ENCODE data around the gene MRPL34.
A peak's percentile ranks its signal among the peaks of the same experiment; 100 is the strongest.

Gene MRPL34

DNA sequence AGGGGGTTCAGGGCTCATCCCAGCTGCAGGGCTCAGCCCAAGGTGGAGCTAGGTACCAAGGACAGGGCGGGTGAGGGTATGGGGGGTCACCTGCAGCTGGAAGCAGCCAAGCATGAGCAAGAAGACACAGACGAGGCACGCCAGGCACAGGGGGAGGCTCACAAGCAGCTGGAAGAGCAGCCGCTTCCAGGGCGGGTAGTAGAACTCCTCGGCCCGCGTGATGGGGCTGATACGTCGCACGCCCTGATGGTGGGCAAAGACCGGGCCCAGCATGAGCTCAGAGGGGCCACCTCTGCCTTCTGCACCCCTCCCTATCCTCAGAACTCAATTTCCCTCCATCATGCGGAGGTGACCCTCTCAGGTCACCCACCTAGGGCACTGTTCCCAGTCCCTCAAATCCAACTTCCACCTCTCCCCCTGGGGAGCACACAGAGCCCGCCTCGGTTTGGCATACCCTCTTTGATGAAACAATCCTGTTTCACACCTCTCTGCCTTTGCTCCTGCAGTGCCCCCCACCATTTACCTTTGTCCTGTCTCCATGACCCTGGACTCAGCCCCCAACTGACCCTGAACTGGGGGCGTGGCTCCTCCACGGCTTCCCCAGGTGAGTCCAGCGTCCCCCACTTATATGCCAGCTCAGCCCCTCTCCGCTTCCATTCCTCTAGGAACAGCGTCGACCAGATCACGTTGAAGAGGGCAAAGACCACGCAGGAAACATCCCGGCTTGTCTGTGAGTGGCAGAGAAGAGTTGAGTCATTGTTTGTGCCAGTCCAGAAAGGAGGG is 24.8 kb downstream of the MRPL34 start:
- DNase-seq (ENCODE audit: low read depth), result no peak
- TF ChIP-seq CTCF (conservative IDR thresholded peaks at IDR 0.05; ENCODE audit: low read length), result no peak
- H3K4me3 ChIP-seq (ENCODE audit: low read length), result no peak overlapping the region

GRCh38 chr19:17331045-17331558 is 25.4 kb downstream of the MRPL34 start:
- no peak for TF ChIP-seq CTCF (conservative IDR thresholded peaks at IDR 0.05; ENCODE audit: low read length)
- DNase-seq (ENCODE audit: low read depth), result no peak
- no peak overlapping the region for H3K4me3 ChIP-seq (ENCODE audit: low read length)

DNA sequence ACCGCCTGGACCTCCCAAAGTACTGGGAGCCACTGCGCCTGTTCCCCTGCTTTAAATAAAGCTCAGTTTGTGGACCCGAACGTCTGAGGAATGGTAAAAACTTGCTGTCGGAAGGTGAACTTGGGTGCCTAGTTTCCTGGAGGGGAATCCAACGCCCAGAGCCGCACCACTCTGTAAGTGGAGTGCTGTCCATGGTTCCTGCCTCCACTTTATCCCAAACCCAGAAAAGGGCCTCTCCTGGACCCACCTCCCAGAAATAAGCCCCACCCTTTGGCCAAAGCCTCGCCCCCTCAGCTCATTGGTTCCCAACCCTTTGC is 26.6 kb downstream of the MRPL34 start:
- TF ChIP-seq CTCF (conservative IDR thresholded peaks at IDR 0.05; ENCODE audit: low read length), result no peak
- H3K4me3 ChIP-seq (ENCODE audit: low read length), result no peak overlapping the region
- no peak for DNase-seq (ENCODE audit: low read depth)

DNA sequence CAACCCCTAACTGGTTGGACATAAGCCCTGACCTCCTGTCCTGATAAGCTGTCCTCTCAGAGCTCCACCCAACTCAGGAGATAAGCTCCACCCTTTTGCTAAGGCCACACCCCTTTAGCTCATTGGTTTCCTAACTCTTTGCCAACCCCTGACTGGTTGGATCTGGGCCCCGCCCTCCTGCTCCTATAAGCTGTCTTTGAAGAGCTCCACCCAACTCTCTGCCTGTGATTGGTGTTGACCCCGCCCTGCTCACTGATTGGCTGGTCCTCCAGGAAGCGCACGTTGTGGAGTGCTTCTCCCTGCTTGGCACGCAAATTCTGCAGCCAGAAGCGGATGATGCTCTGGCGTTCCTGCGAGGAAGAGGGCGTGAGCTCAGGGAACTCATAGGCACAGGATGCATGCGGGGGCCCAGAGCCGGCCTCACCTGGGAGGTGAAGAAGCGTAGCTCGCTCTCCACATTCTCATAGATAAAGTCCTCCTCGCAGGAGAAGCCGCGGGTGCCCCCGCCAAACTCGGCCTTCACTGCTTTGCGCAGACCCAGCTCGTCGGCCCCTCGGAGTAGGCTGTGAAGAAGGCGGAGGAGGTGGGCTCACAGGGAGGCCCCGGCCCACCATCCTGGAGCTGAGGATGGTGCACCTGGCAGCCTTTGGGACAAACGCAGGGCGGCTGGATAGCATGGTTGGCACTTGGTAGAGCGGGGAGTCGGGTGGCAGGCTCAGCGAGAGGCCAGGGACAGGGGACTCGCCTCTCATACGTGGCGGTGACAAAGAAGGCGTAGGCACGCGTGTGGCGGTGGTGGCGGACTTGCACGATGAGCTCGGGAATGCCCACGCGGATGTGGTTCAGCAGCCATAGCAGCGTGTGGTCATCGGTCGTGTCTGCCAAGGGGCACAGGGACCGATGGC is 27.3 kb downstream of the MRPL34 start:
- peak; percentile 48 for DNase-seq (ENCODE audit: low read depth)
- no peak for TF ChIP-seq CTCF (conservative IDR thresholded peaks at IDR 0.05; ENCODE audit: low read length)
- H3K4me3 ChIP-seq (ENCODE audit: low read length), result no peak overlapping the region

DNA sequence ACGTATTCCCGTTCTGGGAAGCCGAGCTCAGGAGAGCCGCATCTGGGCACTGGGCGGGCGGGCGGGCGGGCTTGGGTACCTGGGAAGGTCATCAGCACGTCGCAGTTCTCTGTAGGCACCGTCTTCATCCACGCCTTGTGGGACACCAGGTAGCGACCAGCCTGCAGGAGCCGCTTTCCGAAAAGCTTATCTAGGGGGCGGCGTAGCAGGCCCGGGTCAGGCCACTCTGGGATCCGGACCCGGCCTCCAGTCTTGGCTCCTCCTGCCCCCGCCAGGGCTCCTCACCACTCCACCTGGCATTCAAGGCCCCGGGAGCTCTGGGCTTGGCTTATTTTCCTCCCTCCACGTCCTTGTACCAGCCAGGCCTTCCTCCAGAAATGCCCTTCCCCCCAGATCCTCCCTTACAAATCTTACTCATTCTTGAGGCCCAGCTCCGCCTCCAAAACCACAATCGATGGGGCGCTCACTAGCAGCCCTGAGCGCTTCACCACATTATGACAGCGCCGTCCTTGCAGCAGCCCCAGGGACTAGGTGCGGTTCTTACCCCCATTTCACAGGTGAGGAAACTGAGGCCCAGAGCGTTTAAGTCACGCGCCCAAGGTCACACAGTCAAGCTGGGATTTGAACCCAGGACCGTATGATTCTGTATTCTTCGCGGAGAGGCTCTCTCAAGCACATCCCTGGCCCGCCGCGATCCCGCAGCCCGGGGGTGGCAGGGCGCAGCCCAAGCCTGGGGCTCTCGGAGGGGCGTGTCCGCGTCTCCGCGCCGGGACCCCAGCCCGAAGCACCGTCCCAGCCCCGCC is 28.1 kb downstream of the MRPL34 start:
- peak; percentile 81 for DNase-seq (ENCODE audit: low read depth)
- no peak for TF ChIP-seq CTCF (conservative IDR thresholded peaks at IDR 0.05; ENCODE audit: low read length)
- peak overlapping the region; percentile 67 for H3K4me3 ChIP-seq (ENCODE audit: low read length)

DNA sequence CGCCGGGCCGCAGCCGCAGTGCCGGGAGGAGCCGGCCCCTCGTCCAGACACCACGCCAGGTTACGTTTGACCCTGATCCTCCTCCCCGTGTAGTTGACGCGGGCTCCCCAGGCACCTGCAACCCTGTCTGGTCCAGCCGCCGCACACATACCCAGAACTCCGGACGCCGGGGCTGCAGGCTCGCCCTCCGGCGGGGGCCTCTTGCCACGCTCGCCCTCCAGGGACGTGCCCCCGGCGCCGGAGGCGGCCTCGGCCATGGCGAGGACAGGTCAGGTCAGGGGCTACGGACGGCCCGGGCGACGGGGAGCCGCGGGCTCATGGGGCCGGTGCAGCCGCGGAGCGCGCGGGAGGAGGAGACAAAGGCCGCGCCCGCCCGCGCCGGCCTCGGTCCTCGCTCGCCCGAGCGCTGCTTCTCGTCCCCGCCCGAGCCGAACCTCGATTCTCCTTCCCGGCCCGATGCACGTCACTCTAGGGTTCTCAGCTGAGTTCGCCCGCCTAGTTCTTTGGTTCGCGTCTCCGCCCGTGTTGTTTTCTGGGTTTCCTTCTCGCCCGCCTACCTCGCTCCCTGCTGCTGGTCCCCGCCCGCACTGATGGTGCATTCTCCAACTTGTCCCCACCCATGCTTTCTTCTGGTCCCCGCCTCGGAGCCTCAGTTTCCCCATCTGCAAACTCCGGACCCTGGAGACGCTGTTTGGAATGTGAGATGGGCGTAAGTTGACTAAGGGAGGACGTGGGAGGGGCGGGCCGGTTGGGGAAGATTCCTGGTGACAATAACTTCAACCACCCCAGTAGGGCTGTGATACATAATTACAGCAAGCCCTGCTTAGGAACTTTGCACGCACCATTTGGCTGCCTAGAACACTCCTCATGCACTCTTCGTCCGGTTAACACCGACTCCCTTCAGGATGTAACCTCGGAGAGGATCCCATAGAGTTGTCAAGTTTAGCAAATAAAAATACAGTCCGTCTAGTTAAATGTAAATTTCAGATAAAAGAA is 29.0 kb downstream of the MRPL34 start, which contains the start of gene ANO8:
ANO8 (minus strand) TSS at position 442 of the 996 bp plus-strand sequence; CDS start at position 257, 185 bp downstream.
- no peak for TF ChIP-seq CTCF (conservative IDR thresholded peaks at IDR 0.05; ENCODE audit: low read length)
- peak within 1 kb of the TSS; percentile 67 for H3K4me3 ChIP-seq (ENCODE audit: low read length)
- peak; percentile 100 for DNase-seq (ENCODE audit: low read depth)
